Caki2 (cell line): ENCODE results near the gene MYRIP. TPM values are rescaled to one million over a fixed set of nuclear protein-coding genes. Genes with fewer than 3 reads are reported as not detected.

Experiments
- DNase-seq: peaks from one replicate; pipeline ENCODE4 v3.0.0-alpha.2; 2015; ENCODE audit warnings: low read depth
- in situ Hi-C: cut with HindIII; loops from 2 replicates; pipeline ENCODE4 v1.10.0; 2016; ENCODE audit warnings: low sequenced_read_pairs, low pct_unique_long_range_greater_than_20kb, mixed read lengths
- total RNA-seq: library from RNA; depleted of rRNA; stranded (reverse); fragments of >200 nt; shearing (Covaris generic); gene quantifications from 2 replicates; pipeline ENCODE4 v1.2.3, GENCODE V29; 2014; ENCODE audit warnings: low replicate concordance

Gene MYRIP
- total RNA-seq, 1 experiment from 2014 or later, result 0.07 TPM

DNA sequence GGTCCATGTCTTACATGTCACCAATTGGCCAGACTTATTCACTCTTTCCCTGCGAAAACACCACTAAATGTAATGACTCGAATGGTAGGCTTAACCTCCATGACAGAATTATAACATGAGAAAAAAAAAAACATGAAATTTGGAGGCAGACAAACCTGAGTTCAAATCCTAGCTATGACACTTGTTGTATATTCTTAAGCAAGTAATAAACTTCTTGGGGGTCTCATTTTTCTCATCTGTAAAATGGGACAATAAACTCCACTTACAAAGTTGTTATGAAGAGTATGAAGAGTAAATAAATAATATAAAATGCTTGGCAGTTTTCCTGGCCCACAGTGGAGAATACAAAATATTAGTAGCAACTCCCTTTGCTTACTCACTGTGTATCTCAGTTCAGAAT is 488.7 kb downstream of the MYRIP start:
- no peak for DNase-seq
- in situ Hi-C loops, result no loop called here

- in situ Hi-C loops, result no loop called here
- no peak for DNase-seq
These were observed 489.8 kb downstream of the MYRIP start for GRCh38 chr3:40299130-40299720.

DNA sequence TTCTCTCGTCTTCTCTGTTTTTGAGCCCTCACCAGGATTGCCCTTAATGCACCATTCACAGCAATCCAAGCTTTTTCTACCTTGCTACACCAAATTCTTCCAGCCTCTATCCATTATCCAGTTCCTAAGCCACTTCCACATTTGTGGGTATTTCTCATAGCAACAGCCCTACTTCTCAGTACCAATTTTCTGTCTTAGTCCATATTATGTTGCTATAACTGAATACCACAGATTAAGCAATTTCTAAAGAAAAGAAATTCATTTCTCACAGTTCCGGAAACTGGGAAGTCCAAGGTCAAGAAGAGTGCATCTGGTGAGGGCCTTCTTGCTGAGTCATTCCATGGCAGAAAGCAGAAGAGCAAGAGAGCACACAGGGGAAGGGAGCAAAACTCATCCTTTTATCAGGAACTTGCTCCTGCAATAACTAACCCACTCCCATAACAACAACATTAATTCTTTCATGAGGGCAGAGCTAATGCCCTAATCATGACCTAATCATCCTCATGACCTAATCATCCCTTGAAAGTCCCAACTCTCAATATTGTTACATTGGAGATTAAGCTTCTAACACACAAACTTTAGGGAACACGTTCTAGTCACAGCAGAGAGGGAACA is 490.4 kb downstream of the MYRIP start:
- no peak for DNase-seq
- in situ Hi-C loops, result no loop called here

DNA sequence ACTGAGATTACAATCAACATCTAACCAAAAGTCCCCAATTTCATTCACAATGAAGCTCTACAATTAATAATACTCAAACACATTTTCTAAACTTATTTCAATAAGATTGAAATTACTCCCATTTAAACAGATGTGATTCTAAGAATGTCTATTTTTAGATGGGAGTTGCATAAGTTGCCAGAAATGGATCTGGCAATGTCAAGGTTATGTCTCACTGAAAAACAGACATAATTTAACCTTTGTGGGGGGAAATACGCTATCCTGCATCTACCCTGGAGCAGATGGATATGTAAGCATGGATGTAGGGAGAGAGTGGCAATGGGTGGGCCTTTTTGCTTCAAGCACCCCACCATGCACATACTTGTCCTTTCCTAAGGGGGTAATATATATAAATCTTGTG is 493.4 kb downstream of the MYRIP start:
- no peak for DNase-seq
- in situ Hi-C loops, result no loop called here

DNA sequence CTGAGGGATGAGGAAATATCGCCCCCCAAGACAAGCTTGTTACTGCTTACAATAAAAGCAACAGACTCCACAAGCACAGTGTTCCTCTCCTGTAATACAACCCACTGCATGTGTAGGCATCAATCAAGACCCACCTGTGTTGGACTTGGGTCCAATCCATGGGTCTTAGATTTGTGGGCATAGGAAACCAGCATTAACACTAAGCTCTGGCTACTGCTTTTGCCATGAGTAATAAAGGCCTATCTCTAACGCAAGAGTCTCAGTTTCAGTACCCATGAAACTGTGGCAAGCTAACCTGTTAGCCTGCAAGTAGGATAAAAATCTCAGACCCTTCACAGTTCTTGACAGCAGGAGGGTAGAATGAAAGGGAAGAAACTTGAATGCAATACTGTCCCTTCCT is 494.9 kb downstream of the MYRIP start:
- no peak for DNase-seq
- in situ Hi-C loops, result no loop called here

GRCh38 chr3:40306336-40306735 is 496.9 kb downstream of the MYRIP start:
- no peak for DNase-seq
- in situ Hi-C loops, result no loop called here

GRCh38 chr3:40307176-40307575 is 497.8 kb downstream of the MYRIP start:
- no peak for DNase-seq
- in situ Hi-C loops, result no loop called here

GRCh38 chr3:40308725-40309417 is 499.5 kb downstream of the MYRIP start:
- DNase-seq, result no peak
- in situ Hi-C loops, result no loop called here

GRCh38 chr3:40309418-40309924 is 500.1 kb downstream of the MYRIP start, which contains the start of gene EIF1B:
Gene EIF1B, plus strand, starts transcription at chr3:40309707. Its CDS starts 235 bp downstream, at chr3:40309942.
- in situ Hi-C loops, result no loop called here
- peak; percentile 95 for DNase-seq
